HG02642 (cell line): ENCODE results near the gene HYCC2.
"Not testable (repeated sequence)": the region's sequence is repeated elsewhere in the genome, so short reads cannot be mapped to it uniquely, and the experiment has no call there.

Experiments
- ATAC-seq: cut with Tn5 transposase; IDR thresholded peaks from one replicate; pipeline ENCODE4 v1.9.1; 2021; ENCODE audit warnings: mild to moderate bottlenecking; ENCODE audit not compliant: unreplicated experiment, poor library complexity

Gene HYCC2

GRCh38 chr2:201071479-201072200, at the start of gene HYCC2, which contains the start of gene NDUFB3:
Gene HYCC2, minus strand, starts transcription at chr2:201071671. Its CDS starts 47,662 bp downstream, at chr2:201024009.
Gene NDUFB3, plus strand, starts transcription at chr2:201072001. Its CDS starts 6,882 bp downstream, at chr2:201078883.
- ATAC-seq = peak; percentile 99

GRCh38 chr2:201118961-201119854, 47.7 kb upstream of the HYCC2 start:
- ATAC-seq = no peak

GRCh38 chr2:201118121-201118960, 46.9 kb upstream of the HYCC2 start:
- ATAC-seq = peak; percentile 54

- ATAC-seq = not testable (repeated sequence)
Measured at GRCh38 chr2:201117735-201118094, 46.2 kb upstream of the HYCC2 start.

- peak; percentile 17 for ATAC-seq
Measured at GRCh38 chr2:201116959-201117734, 45.7 kb upstream of the HYCC2 start.

GRCh38 chr2:201116115-201116958, 44.9 kb upstream of the HYCC2 start, which contains the start of gene CFLAR:
Gene CFLAR, plus strand, starts transcription at chr2:201116164. Its CDS starts 13,702 bp downstream, at chr2:201129866.
- peak; percentile 45 for ATAC-seq

- ATAC-seq = no peak
Measured at GRCh38 chr2:201114846-201115245, 43.4 kb upstream of the HYCC2 start.

- ATAC-seq = no peak
Measured at GRCh38 chr2:201114350-201114749, 42.9 kb upstream of the HYCC2 start.

GRCh38 chr2:201111096-201111495, 39.6 kb upstream of the HYCC2 start:
- no peak for ATAC-seq

- ATAC-seq = no peak
Measured at GRCh38 chr2:201110615-201111014, 39.1 kb upstream of the HYCC2 start.

- ATAC-seq = no peak
Measured at GRCh38 chr2:201109186-201109585, 37.7 kb upstream of the HYCC2 start.

- ATAC-seq = no peak
Measured at GRCh38 chr2:201108341-201108740, 36.9 kb upstream of the HYCC2 start.

- no peak for ATAC-seq
Measured at GRCh38 chr2:201107624-201108023, 36.2 kb upstream of the HYCC2 start.

GRCh38 chr2:201105759-201106158, 34.3 kb upstream of the HYCC2 start:
- no peak for ATAC-seq

GRCh38 chr2:201100497-201100896, 29.0 kb upstream of the HYCC2 start:
- ATAC-seq = no peak

GRCh38 chr2:201093573-201093972, 22.1 kb upstream of the HYCC2 start:
- ATAC-seq = no peak

GRCh38 chr2:201090574-201090973, 19.1 kb upstream of the HYCC2 start:
- no peak for ATAC-seq

GRCh38 chr2:201084863-201085262, 13.4 kb upstream of the HYCC2 start:
- no peak for ATAC-seq

- ATAC-seq = no peak
Measured at GRCh38 chr2:201074996-201075395, 3.5 kb upstream of the HYCC2 start.
